ENCODE results near the gene PMM2. TPM values are rescaled to one million over a fixed set of nuclear protein-coding genes. Genes with fewer than 3 reads are reported as not detected.

PMM2 gene
- total RNA-seq, 1 donor from 2014 or later, result 22.2 TPM

GRCh38 chr16:8788578-8789172, 9.0 kb upstream of the PMM2 start:
- H3K36me3 Mint-ChIP-seq, result no peaks in the 10 kb centered on the region
- TF ChIP-seq EZH2 (IDR thresholded peaks at IDR 0.05), result no peak
- TF ChIP-seq EZH2phosphoT487 (IDR thresholded peaks at IDR 0.05), result no peak
- TF ChIP-seq CTCF (IDR thresholded peaks at IDR 0.05), result no peak
- DNase-seq (ENCODE audit: low spot score), result no peak

GRCh38 chr16:8795091-8795490, 2.5 kb upstream of the PMM2 start:
- Mint-ChIP-seq H3K27ac (no peak overlapping the region), H3K27me3 (ENCODE audit: insufficient read depth, low read depth) (no peaks in the 10 kb centered on the region)
- no peak overlapping the region for H3K27ac ChIP-seq

More at GRCh38 chr16:8788578-8789172, 9.0 kb upstream of the PMM2 start:
- Histone ChIP-seq H4K20me1 (ENCODE audit: low read depth) (no peaks in the 10 kb centered on the region), H3K27me3 (no peaks in the 10 kb centered on the region), H3K9me3 (ENCODE audit: low read depth) (no peaks in the 10 kb centered on the region), H3K9ac (no peak overlapping the region), H2AFZ (replicated peaks) (no peak overlapping the region), H3K4me1 (no peaks in the 10 kb centered on the region), H3K79me2 (ENCODE audit: low read depth) (no peaks in the 10 kb centered on the region), H3K27ac (no peak overlapping the region), H3F3A (ENCODE audit: low read depth) (no peaks in the 10 kb centered on the region), H3K4me3 (no peak overlapping the region), H3K36me3 (no peaks in the 10 kb centered on the region), H3K4me2 (no peak overlapping the region)
- Mint-ChIP-seq H3K27ac (peak overlapping the region; percentile 42), H3K4me1 (peaks cover 16% of the 10 kb centered on the region), H3K27me3 (ENCODE audit: insufficient read depth, low read depth) (peaks cover 2% of the 10 kb centered on the region), H3K9me3 (no peaks in the 10 kb centered on the region), H3K4me3 (no peak overlapping the region)

GRCh38 chr16:8795818-8796217, 1.8 kb upstream of the PMM2 start:
- Histone ChIP-seq H3F3A (ENCODE audit: low read depth) (no peaks in the 10 kb centered on the region), H3K9ac (no peak overlapping the region), H3K4me2 (no peak overlapping the region), H3K27me3 (no peaks in the 10 kb centered on the region), H2AFZ (replicated peaks) (no peak overlapping the region), H3K4me3 (no peak overlapping the region), H3K4me1 (no peaks in the 10 kb centered on the region), H3K79me2 (ENCODE audit: low read depth) (peaks cover 55% of the 10 kb centered on the region), H4K20me1 (ENCODE audit: low read depth) (peaks cover 5% of the 10 kb centered on the region), H3K27ac (no peak overlapping the region), H3K9me3 (ENCODE audit: low read depth) (no peaks in the 10 kb centered on the region), H3K36me3 (no peaks in the 10 kb centered on the region)
- no peak for DNase-seq (ENCODE audit: low spot score)
- Mint-ChIP-seq H3K36me3 (no peaks in the 10 kb centered on the region), H3K27ac (no peak overlapping the region), H3K4me3 (peak overlapping the region; percentile 24), H3K27me3 (ENCODE audit: insufficient read depth, low read depth) (no peaks in the 10 kb centered on the region), H3K9me3 (no peaks in the 10 kb centered on the region), H3K4me1 (peaks cover 30% of the 10 kb centered on the region)
- TF ChIP-seq CTCF (IDR thresholded peaks at IDR 0.05), result no peak
- TF ChIP-seq EZH2phosphoT487 (IDR thresholded peaks at IDR 0.05), result no peak
- TF ChIP-seq EZH2 (IDR thresholded peaks at IDR 0.05), result no peak

More at GRCh38 chr16:8795091-8795490, 2.5 kb upstream of the PMM2 start:
- H3K4me3 ChIP-seq, result no peak overlapping the region
- Mint-ChIP-seq H3K4me1 (peaks cover 30% of the 10 kb centered on the region), H3K4me3 (peak overlapping the region; percentile 24), H3K9me3 (no peaks in the 10 kb centered on the region), H3K36me3 (no peaks in the 10 kb centered on the region)
- peaks cover 5% of the 10 kb centered on the region for H4K20me1 ChIP-seq (ENCODE audit: low read depth)
- peaks cover 47% of the 10 kb centered on the region for H3K79me2 ChIP-seq (ENCODE audit: low read depth)
- no peaks in the 10 kb centered on the region for H3K27me3 ChIP-seq
- TF ChIP-seq EZH2phosphoT487 (IDR thresholded peaks at IDR 0.05) (no peak), CTCF (IDR thresholded peaks at IDR 0.05) (no peak), EZH2 (IDR thresholded peaks at IDR 0.05) (no peak)
- no peak overlapping the region for H2AFZ ChIP-seq (replicated peaks)
- DNase-seq (ENCODE audit: low spot score), result no peak
- H3K9ac ChIP-seq, result no peak overlapping the region
- no peaks in the 10 kb centered on the region for H3K4me1 ChIP-seq
- no peaks in the 10 kb centered on the region for H3F3A ChIP-seq (ENCODE audit: low read depth)
- H3K4me2 ChIP-seq, result no peak overlapping the region
- no peaks in the 10 kb centered on the region for H3K9me3 ChIP-seq (ENCODE audit: low read depth)
- H3K36me3 ChIP-seq, result no peaks in the 10 kb centered on the region

Data from neural progenitor cell (in vitro differentiated cells).